NCI-H69 (cell line): Measurements from ENCODE around the gene AJM1.
"Not testable (repeated sequence)": the region's sequence is repeated elsewhere in the genome, so short reads cannot be mapped to it uniquely, and the experiment has no call there.

Experiments used
- DNase-seq: peaks from one replicate; lab custom pipeline; 2025; lab: John Stamatoyannopoulos, UW

The AJM1 gene

GRCh38 chr9:136880651-136881050 lies 38.4 kb downstream of the AJM1 start:
- DNase-seq: peak; percentile 41

GRCh38 chr9:136881691-136882108 lies 39.4 kb downstream of the AJM1 start:
- peak; percentile 52 for DNase-seq

GRCh38 chr9:136882109-136882946 lies 40.0 kb downstream of the AJM1 start:
- peak; percentile 62 for DNase-seq

GRCh38 chr9:136882947-136883283 lies 40.6 kb downstream of the AJM1 start:
- DNase-seq: not testable (repeated sequence)

GRCh38 chr9:136883670-136884069 lies 41.4 kb downstream of the AJM1 start:
- DNase-seq: not testable (repeated sequence)

- peak; percentile 99 for DNase-seq
Observed at GRCh38 chr9:136885950-136886578, 43.8 kb downstream of the AJM1 start, which contains the start of gene TRAF2. TSS of gene TRAF2 (plus strand) at chr9:136886516. CDS start at chr9:136898741, 12,225 bp downstream.

GRCh38 chr9:136886610-136887597 lies 44.6 kb downstream of the AJM1 start:
- peak; percentile 54 for DNase-seq

GRCh38 chr9:136888454-136888853 lies 46.2 kb downstream of the AJM1 start:
- DNase-seq: no peak

GRCh38 chr9:136889858-136890257 lies 47.6 kb downstream of the AJM1 start:
- DNase-seq: no peak

GRCh38 chr9:136890661-136891060 lies 48.4 kb downstream of the AJM1 start:
- DNase-seq: no peak
